ENCODE data around the gene CELF5.

DNA sequence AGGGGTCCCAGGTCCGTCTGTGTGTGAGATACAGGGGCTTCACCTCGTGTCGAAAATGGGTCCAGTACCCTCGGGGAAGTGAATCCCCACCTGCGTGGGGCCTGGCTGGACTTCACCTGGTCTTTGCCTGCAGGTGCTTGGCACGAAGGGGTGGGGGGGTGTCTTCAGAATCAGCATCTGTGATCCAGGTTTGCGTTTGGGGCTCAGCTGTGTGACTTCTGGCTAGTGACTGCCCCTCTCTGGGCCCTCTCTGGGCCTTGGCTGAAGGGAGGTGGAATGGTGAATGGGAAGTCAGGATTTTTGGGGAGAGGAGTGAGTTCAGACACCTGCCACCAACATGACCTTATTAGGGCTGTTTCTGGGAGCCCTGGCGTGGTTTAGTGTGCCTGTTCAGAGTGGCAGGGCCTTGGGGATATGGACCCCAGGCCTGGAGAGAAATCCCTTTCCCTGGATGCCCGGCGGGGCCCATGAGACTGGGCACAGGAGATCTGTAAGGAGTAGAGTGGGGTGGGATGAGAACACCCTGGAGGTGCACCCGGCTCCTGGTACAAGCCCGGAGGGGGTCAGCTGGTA is 2.7 kb downstream of the CELF5 start:
- no peak for TF ChIP-seq CTCF (IDR thresholded peaks at IDR 0.05 in 8 of 11, conservative IDR thresholded peaks at IDR 0.05 in 3 of 11)
- TF ChIP-seq POLR2AphosphoS5 (IDR thresholded peaks at IDR 0.05): no peak
- no peak for TF ChIP-seq POLR2A (IDR thresholded peaks at IDR 0.05)
